ENCODE data around the gene INTS15. TPM values are rescaled to one million over a fixed set of nuclear protein-coding genes. Genes with fewer than 3 reads are reported as not detected.

Gene INTS15
- 26.7 TPM for total RNA-seq

DNA sequence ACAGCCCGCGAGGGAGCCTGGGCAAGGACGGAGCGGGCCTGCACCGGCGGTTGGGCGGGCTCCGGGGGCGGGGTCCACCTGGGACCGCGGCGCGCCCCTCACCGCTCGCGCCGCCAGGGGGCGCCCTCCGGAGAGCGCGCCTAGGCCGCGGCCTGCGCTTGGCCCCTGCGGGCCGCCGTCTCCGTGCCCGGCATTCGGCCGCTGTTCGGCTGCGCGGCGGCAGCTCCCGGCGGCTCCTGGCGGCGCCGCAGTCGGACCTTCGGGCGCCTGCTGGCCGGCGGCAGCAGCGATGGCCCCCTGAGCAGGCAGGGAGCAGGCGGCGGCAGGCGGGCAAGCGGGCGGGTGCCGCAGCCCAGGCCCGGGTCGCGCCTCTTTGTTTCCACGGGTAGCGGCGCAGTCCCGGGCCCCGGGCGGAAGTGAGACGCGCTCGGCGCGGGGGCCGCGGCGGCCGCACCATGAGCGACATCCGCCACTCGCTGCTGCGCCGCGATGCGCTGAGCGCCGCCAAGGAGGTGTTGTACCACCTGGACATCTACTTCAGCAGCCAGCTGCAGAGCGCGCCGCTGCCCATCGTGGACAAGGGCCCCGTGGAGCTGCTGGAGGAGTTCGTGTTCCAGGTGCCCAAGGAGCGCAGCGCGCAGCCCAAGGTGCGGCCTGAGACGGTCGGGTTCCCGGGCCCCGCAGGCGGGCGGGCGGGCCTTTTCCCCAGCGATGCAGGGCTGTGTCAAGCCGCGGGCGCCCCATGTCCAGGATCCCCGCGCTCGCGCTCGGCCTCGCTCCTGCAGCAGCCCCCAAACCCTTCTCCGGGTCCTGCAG, at the start of gene INTS15:
INTS15 (plus strand) TSS at position 193 of the 816 bp plus-strand sequence; CDS start at position 456, 263 bp downstream.
- intact Hi-C loops (cut with DNase I) = no loop called here
- ATAC-seq (peak; percentile 92), DNase-seq (ENCODE audit: low spot score) (peak; percentile 82)

GRCh38 chr7:6542368-6542767, 47.5 kb upstream of the INTS15 start:
- intact Hi-C loops (cut with DNase I) = no loop called here
- no peak for DNase-seq (ENCODE audit: low spot score)
- ATAC-seq = no peak

- DNase-seq (ENCODE audit: low spot score) (no peak), ATAC-seq (no peak)
- intact Hi-C loops (cut with DNase I) = no loop called here
Observed at GRCh38 chr7:6545398-6546126, 44.3 kb upstream of the INTS15 start.

DNA sequence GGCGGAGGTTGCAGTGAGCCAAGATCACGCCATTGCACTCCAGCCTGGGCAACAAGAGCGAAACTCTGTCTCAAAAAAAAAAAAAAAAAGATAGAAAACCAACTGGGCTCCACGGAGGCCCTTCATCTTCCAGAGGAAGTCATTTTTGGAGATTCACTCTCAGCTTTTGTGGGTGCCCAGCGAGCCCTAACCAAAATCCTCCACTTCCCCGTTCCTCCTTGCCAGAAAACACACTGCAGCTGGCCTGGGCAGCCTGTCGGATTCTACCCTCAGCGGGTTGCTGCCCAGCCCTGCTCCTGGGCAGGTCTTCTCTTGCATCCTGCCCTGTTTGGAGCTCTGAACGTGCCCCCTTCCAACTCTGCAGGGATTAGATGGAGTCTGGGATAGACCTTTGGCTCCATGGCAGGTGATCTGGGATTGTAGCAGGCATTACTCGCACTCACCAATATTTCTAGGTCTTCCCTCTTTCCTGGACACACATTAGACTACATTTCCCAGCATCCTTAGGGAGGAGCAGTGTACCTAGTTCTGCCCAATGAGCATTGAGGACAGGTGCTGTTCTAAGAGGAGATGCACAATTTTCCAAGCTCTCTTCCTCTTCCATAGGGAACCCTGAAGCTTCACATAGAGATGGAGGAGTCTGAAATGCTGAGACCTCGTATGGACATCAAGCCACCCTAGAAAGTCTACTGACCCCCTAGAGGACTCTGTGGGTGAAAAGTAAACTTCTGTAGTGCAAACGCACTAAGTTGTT, 43.1 kb upstream of the INTS15 start:
- DNase-seq (ENCODE audit: low spot score) (no peak), ATAC-seq (no peak)
- intact Hi-C loops (cut with DNase I) = no loop called here

GRCh38 chr7:6547400-6547799, 42.4 kb upstream of the INTS15 start:
- intact Hi-C loops (cut with DNase I) = no loop called here
- DNase-seq (ENCODE audit: low spot score) (no peak), ATAC-seq (no peak)

GRCh38 chr7:6551016-6551511, 38.8 kb upstream of the INTS15 start, which contains the start of gene GRID2IP:
Gene GRID2IP (minus strand): TSS chr7:6551461. CDS start chr7:6551436, 25 bp downstream.
- DNase-seq (ENCODE audit: low spot score) (no peak), ATAC-seq (no peak)
- intact Hi-C loops (cut with DNase I) = no loop called here

GRCh38 chr7:6553448-6554044, 36.3 kb upstream of the INTS15 start:
- DNase-seq (ENCODE audit: low spot score) (no peak), ATAC-seq (no peak)
- intact Hi-C loops (cut with DNase I) = no loop called here

DNA sequence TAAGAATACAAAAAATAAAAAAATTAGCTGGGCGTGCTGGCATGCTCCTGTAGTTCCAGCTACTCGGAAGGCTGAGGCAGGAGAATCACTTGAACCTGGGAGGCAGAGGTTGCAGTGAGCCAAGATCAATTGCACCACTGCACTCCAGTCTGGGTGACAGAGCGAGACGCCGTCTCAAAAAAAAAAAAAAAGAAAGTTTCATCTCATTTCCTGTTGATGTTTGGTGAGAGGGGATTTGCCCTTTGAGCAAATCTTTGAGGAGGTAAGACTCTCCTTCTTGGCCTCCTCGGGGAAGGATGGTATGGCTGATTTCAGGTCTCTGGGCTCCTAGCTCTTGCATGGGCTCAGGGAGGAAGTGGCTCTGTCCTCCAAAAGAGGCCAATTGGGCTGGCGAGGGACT, 35.0 kb upstream of the INTS15 start:
- ATAC-seq = no peak
- DNase-seq (ENCODE audit: low spot score) = no peak
- intact Hi-C loops (cut with DNase I) = no loop called here

- DNase-seq (ENCODE audit: low spot score) (no peak), ATAC-seq (no peak)
- intact Hi-C loops (cut with DNase I) = no loop called here
Observed at GRCh38 chr7:6556196-6556595, 33.6 kb upstream of the INTS15 start.

DNA sequence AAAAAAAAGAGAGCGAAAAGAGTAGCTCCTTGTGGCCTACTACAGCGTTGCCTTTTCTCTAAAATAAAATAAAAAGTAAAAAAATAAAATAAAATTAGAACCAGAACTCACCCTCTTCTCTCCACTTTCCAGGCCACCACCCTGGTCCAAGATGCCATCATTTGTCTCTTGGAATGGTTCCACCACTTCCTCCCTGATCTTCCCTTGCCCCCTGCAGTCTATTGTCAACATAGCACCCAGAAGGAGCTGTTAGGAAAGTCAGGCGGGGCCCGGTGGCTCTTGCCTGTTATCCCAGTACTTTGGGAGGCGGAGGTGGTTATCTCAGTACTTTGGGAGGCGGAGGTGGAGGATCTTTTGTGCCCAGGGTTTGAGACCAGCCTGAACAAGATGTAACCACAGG, 31.0 kb upstream of the INTS15 start:
- intact Hi-C loops (cut with DNase I) = no loop called here
- DNase-seq (ENCODE audit: low spot score) = no peak
- ATAC-seq = no peak

DNA sequence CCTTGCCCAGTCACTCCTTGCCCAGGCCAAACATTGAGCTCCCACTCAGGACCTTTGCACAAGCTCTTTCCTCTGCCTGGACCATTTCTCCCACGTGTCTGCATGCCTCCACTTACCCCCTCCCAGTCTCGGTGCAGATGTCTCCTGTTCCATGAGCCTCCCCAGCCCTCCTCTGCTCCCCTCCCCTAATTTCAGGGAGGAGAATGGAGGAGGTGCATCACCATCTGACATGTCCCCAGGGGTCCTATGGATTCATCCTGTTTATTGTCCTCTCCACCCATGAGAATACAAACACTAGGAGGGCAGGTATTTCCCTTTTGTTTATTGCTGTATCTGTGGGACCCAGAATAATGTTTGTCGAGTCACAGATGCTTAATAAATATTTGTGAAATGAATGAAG, 29.9 kb upstream of the INTS15 start:
- DNase-seq (ENCODE audit: low spot score) (no peak), ATAC-seq (no peak)
- intact Hi-C loops (cut with DNase I) = no loop called here

GRCh38 chr7:6562106-6562505, 27.7 kb upstream of the INTS15 start:
- no peak for DNase-seq (ENCODE audit: low spot score)
- ATAC-seq = no peak
- intact Hi-C loops (cut with DNase I) = no loop called here

GRCh38 chr7:6563936-6564770, 25.7 kb upstream of the INTS15 start:
- no peak for DNase-seq (ENCODE audit: low spot score)
- intact Hi-C loops (cut with DNase I) = no loop called here
- ATAC-seq = no peak

- ATAC-seq (no peak), DNase-seq (ENCODE audit: low spot score) (no peak)
- intact Hi-C loops (cut with DNase I) = no loop called here
Observed at GRCh38 chr7:6565655-6566054, 24.2 kb upstream of the INTS15 start.

DNA sequence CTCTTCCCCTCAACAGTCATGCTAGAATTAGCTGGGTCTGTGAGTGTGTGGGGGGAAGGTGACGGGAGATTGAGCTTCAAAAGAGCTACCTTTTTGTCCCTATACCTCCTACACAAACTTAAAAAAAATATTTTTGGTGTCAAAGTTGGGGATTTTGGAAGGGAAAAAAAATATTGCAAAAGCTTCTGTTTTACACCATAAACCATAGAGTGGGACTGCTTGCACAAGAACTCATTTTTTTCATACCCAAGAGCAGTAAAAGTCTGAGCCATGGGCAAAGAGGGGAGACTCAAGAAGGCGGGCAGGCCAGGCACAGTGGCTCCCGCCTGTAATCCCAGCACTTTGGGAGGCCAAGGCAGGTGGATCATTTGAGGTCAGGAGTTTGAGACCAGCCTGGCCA, 21.9 kb upstream of the INTS15 start:
- intact Hi-C loops (cut with DNase I) = no loop called here
- ATAC-seq = no peak
- no peak for DNase-seq (ENCODE audit: low spot score)

DNA sequence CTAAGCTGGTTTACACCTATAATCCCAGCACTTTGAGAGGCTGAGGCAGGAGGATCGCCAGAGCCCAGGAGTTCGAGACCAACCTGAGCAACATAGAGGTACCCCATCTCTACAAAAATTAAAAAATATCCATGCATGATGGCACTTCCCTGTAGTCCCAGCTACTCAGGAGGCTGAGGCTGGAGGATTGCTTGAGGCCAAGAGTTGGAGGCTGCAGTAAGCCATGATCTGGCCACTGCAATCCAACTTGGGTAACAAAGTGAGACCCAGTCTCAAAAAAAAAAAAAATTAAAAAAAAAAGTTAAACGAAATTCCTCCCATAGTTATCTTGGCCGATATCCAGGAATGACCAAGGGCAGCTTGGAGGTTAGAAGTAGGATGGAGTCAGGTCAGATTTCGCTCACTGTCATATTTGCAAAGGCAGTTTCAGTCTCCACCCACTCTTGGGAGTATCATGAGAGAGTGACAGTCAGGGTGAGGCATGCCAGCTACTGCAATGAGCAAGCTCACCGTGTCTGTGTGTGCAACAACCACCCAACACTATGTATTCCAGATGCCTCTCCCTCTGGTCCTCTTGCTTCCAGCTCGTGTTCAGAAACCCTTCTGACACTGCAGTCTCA, 18.6 kb upstream of the INTS15 start:
- no peak for ATAC-seq
- intact Hi-C loops (cut with DNase I) = no loop called here
- DNase-seq (ENCODE audit: low spot score) = no peak

DNA sequence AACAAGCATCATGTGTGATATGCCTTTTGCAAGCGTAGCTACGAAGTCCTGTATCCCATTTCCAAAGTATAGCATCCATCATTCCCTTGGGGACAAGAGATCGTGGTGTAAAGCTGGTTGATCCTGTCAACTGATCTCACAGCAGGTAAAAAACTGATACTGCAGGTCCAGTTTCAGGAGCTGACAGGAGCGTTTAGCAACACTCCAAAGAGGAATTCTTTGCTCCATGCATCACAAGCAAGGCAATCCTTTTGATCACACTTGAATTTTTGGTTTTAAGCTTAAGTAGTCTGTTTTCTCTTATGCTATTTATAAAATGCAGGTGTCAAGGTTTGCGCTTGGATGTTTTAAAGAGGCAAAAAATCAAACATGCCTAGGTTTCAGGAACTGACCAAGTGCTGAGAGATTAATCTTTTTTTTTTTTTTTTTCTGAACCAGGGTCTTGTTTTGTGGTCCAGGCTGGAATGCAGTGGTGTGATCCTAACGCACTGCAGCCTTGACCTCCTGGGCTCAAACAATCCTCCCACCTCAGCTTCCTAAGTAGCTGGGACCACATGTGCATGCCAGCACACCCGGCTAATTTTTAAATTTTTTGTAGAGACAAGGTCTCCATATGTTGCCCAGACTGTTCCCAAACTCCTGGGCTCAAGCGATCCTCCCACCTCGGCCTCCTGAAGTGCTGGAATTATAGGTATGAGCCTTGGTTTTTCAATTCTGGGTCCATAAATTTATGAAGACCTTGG, 14.4 kb upstream of the INTS15 start:
- intact Hi-C loops (cut with DNase I) = loop anchor here (2.0 kb wide), 1 partner anchor 69 kb away; no protein-coding TSS in a partner anchor
- no peak for ATAC-seq

More for the DNA sequence above, 14.4 kb upstream of the INTS15 start:
- DNase-seq (ENCODE audit: low spot score) = no peak

Measured in sciatic nerve (tissue), 2 donors.